Uterus (tissue), 2 donors: ENCODE measurements around the gene ZNF423.

Experiments
- POLR2A ChIP-seq, 2 donors: fragments of 450-650 bp; IDR thresholded peaks; one replicate each; pipeline ENCODE4 v1.6.1; 2016; ENCODE audit warnings: antibody characterized with exemption in 2 of 2, mild to moderate bottlenecking in 1 of 2, moderate library complexity in 1 of 2
- TF ChIP-seq, protein P1 (sequence below), 4 experiments: fragments of 200-600 bp in 2 of 4; fragments of 450-650 bp in 2 of 4; sonication (generic) in 2 of 4; IDR thresholded peaks; one replicate each; pipeline ENCODE4 v1.5.1; 2016 to 2019; ENCODE audit warnings: antibody characterized with exemption in 4 of 4, mild to moderate bottlenecking in 2 of 4, moderate library complexity in 1 of 4

DNA sequence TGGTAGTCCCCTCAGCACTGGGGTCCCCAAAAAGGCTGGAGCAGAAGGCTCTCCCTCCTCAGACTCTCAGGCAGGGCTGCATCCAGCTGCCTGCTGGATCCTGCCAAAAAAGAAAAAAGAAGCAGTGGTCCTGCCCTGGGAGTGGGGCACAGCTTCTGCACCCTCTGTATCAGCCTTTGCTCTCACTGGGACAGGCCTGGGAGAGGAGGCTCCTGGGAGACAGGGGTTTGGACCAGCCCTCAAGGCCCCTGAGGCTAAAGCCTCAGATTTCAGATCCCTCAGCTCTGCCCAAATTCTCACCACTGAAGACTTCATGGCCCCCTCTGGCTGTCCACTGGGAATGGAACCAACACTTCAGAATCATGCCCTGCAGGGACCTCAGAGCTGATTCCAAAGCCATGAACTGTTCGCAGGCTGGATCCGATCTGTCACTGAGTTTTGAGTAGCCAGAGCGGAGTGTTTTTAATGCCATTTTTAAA, 385.4 kb downstream of the ZNF423 start:
- TF ChIP-seq, protein P1, sequence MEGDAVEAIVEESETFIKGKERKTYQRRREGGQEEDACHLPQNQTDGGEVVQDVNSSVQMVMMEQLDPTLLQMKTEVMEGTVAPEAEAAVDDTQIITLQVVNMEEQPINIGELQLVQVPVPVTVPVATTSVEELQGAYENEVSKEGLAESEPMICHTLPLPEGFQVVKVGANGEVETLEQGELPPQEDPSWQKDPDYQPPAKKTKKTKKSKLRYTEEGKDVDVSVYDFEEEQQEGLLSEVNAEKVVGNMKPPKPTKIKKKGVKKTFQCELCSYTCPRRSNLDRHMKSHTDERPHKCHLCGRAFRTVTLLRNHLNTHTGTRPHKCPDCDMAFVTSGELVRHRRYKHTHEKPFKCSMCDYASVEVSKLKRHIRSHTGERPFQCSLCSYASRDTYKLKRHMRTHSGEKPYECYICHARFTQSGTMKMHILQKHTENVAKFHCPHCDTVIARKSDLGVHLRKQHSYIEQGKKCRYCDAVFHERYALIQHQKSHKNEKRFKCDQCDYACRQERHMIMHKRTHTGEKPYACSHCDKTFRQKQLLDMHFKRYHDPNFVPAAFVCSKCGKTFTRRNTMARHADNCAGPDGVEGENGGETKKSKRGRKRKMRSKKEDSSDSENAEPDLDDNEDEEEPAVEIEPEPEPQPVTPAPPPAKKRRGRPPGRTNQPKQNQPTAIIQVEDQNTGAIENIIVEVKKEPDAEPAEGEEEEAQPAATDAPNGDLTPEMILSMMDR (IDR thresholded peaks at IDR 0.05): no peak
- no peak for TF ChIP-seq POLR2A (IDR thresholded peaks at IDR 0.05)
